ENCODE measurements around the gene CDH24. TPM values are rescaled to one million over a fixed set of nuclear protein-coding genes. Genes with fewer than 3 reads are reported as not detected.

Gene CDH24
- polyA plus RNA-seq, 1 donor (not counting 4 experiments of a cell fraction or from before 2014, with no cell fraction given), result 3.9 TPM

- Histone ChIP-seq H3K27me3 (ENCODE audit: control insufficient read depth, extremely low read depth, insufficient read depth, low read length) (no peaks in the 10 kb centered on the region), H3K9me3 (ENCODE audit: control insufficient read depth, low read depth, low read length) (no peaks in the 10 kb centered on the region), H3K9me1 (ENCODE audit: control insufficient read depth, extremely low read depth, insufficient read depth, low read length) (peaks cover 4% of the 10 kb centered on the region), H4K20me1 (ENCODE audit: control insufficient read depth, extremely low read depth, insufficient read depth, low read length) (peaks cover 7% of the 10 kb centered on the region), H3K4me2 (ENCODE audit: control insufficient read depth, extremely low read depth, insufficient read depth, low read depth, low read length) (peak overlapping the region; percentile 67), H3K27ac (ENCODE audit: control insufficient read depth, insufficient read depth, low read length) (peak overlapping the region; percentile 76), H3K79me2 (ENCODE audit: control insufficient read depth, insufficient read depth, low read length) (peaks cover 21% of the 10 kb centered on the region), H3K4me1 (ENCODE audit: control insufficient read depth, extremely low read depth, insufficient read depth, low read length) (peaks cover 20% of the 10 kb centered on the region), H3K36me3 (ENCODE audit: control insufficient read depth in 2 of 2, extremely low read depth in 1 of 2, insufficient read depth in 2 of 2, low read length in 2 of 2) (peaks cover 51 to 62% of the 10 kb centered on the region in 2 experiments), H3K4me3 (ENCODE audit: control insufficient read depth in 2 of 3, extremely low read depth in 1 of 3, insufficient read depth in 2 of 3, low read depth in 1 of 3, low read length in 3 of 3) (peak overlapping the region in 1 of 3 experiments; percentile 34), H3K9ac (ENCODE audit: control insufficient read depth, extremely low read depth, insufficient read depth, low read length) (peak overlapping the region; percentile 28), H2AFZ (ENCODE audit: control insufficient read depth, low read length) (no peak overlapping the region)
- FAIRE-seq (peak; percentile 84), DNase-seq (ENCODE audit: low read depth, low spot score) (no peak)
- peak in 2 of 3 experiments; percentile 15 to 27 for TF ChIP-seq CTCF (optimal IDR thresholded peaks at IDR 0.05 in 1 of 3, IDR thresholded peaks at IDR 0.05 in 1 of 3, conservative IDR thresholded peaks at IDR 0.05 in 1 of 3; ENCODE audit: extremely low read depth in 1 of 3, insufficient read depth in 2 of 3, low read length in 3 of 3)
- no peak for TF ChIP-seq EZH2 (IDR thresholded peaks at IDR 0.05; ENCODE audit: low read length)
- dilution Hi-C loops (cut with MboI; ENCODE audit: extremely low pct_ligation_motif_present, low sequenced_read_pairs), result no loop called here
Measured at GRCh38 chr14:23062002-23062401, 4.7 kb upstream of the CDH24 start.

GRCh38 chr14:23060536-23061260, 3.4 kb upstream of the CDH24 start:
- DNase-seq (ENCODE audit: low read depth, low spot score) (no peak), FAIRE-seq (no peak)
- Histone ChIP-seq H3K27me3 (ENCODE audit: control insufficient read depth, extremely low read depth, insufficient read depth, low read length) (no peaks in the 10 kb centered on the region), H3K4me3 (ENCODE audit: control insufficient read depth in 2 of 3, extremely low read depth in 1 of 3, insufficient read depth in 2 of 3, low read depth in 1 of 3, low read length in 3 of 3) (no peak overlapping the region), H3K27ac (ENCODE audit: control insufficient read depth, insufficient read depth, low read length) (no peak overlapping the region), H3K79me2 (ENCODE audit: control insufficient read depth, insufficient read depth, low read length) (peaks cover 9% of the 10 kb centered on the region), H3K9ac (ENCODE audit: control insufficient read depth, extremely low read depth, insufficient read depth, low read length) (no peak overlapping the region), H3K9me3 (ENCODE audit: control insufficient read depth, low read depth, low read length) (no peaks in the 10 kb centered on the region), H4K20me1 (ENCODE audit: control insufficient read depth, extremely low read depth, insufficient read depth, low read length) (no peaks in the 10 kb centered on the region), H2AFZ (ENCODE audit: control insufficient read depth, low read length) (no peak overlapping the region), H3K36me3 (ENCODE audit: control insufficient read depth in 2 of 2, extremely low read depth in 1 of 2, insufficient read depth in 2 of 2, low read length in 2 of 2) (peaks cover 40 to 50% of the 10 kb centered on the region in 2 experiments), H3K9me1 (ENCODE audit: control insufficient read depth, extremely low read depth, insufficient read depth, low read length) (no peaks in the 10 kb centered on the region), H3K4me2 (ENCODE audit: control insufficient read depth, extremely low read depth, insufficient read depth, low read depth, low read length) (no peak overlapping the region), H3K4me1 (ENCODE audit: control insufficient read depth, extremely low read depth, insufficient read depth, low read length) (peaks cover 30% of the 10 kb centered on the region)
- TF ChIP-seq CTCF (optimal IDR thresholded peaks at IDR 0.05 in 1 of 3, IDR thresholded peaks at IDR 0.05 in 1 of 3, conservative IDR thresholded peaks at IDR 0.05 in 1 of 3; ENCODE audit: extremely low read depth in 1 of 3, insufficient read depth in 2 of 3, low read length in 3 of 3), result no peak
- TF ChIP-seq EZH2 (IDR thresholded peaks at IDR 0.05; ENCODE audit: low read length), result no peak
- dilution Hi-C loops (cut with MboI; ENCODE audit: extremely low pct_ligation_motif_present, low sequenced_read_pairs), result no loop called here
